Measurements from ENCODE around the gene CSPG4. TPM values are rescaled to one million over a fixed set of nuclear protein-coding genes. Genes with fewer than 3 reads are reported as not detected.
"Not testable (repeated sequence)": the region's sequence is repeated elsewhere in the genome, so short reads cannot be mapped to it uniquely, and the experiment has no call there.

Gene CSPG4
- total RNA-seq, 3 donors from 2014 or later, result 6.3 to 42.9 (median 17.0) TPM

GRCh38 chr15:75695634-75696310, 16.9 kb downstream of the CSPG4 start:
- DNase-seq (ENCODE audit: low spot score in 2 of 2), result no peak
- H3K27me3 ChIP-seq, result no peaks in the 10 kb centered on the region
- TF ChIP-seq POLR2A (IDR thresholded peaks at IDR 0.05) (no peak), POLR2AphosphoS5 (IDR thresholded peaks at IDR 0.05) (no peak), CTCF (IDR thresholded peaks at IDR 0.05) (no peak)
- H3K4me3 ChIP-seq, result no peak overlapping the region
- peaks cover 4 to 26% of the 10 kb centered on the region in 2 donors for H3K4me1 ChIP-seq
- H3K36me3 ChIP-seq, result no peaks in the 10 kb centered on the region
- no peaks in the 10 kb centered on the region for H3K9me3 ChIP-seq
- intact Hi-C loops (cut with DNase I; ENCODE audit: low total_unique reads), result no loop called here
- peak overlapping the region; percentile 3 to 66 for H3K27ac ChIP-seq

- Histone ChIP-seq H3K9me3 (no peaks in the 10 kb centered on the region), H3K27me3 (no peaks in the 10 kb centered on the region), H3K4me3 (no peak overlapping the region), H3K27ac (peak overlapping the region in 1 of 2 donors; percentile 79), H3K4me1 (peaks cover under 1 to 21% of the 10 kb centered on the region in 2 donors), H3K36me3 (no peaks in the 10 kb centered on the region)
- intact Hi-C loops (cut with DNase I; ENCODE audit: low total_unique reads), result no loop called here
- TF ChIP-seq POLR2AphosphoS5 (IDR thresholded peaks at IDR 0.05) (no peak), POLR2A (IDR thresholded peaks at IDR 0.05) (no peak), CTCF (IDR thresholded peaks at IDR 0.05) (no peak)
- no peak for DNase-seq (ENCODE audit: low spot score in 2 of 2)
Observed at GRCh38 chr15:75695220-75695619, 17.4 kb downstream of the CSPG4 start.

- Histone ChIP-seq H3K36me3 (no peaks in the 10 kb centered on the region), H3K27ac (peak overlapping the region; percentile 21 to 79), H3K4me3 (peak overlapping the region in 1 of 3 donors; percentile 39), H3K9me3 (no peaks in the 10 kb centered on the region), H3K4me1 (peaks cover 0 to 17% of the 10 kb centered on the region in 2 donors), H3K27me3 (no peaks in the 10 kb centered on the region)
- intact Hi-C loops (cut with DNase I; ENCODE audit: low total_unique reads), result no loop called here
- TF ChIP-seq POLR2A (IDR thresholded peaks at IDR 0.05), result no peak
- peak in 2 of 3 donors; percentile 19 to 34 for TF ChIP-seq CTCF (IDR thresholded peaks at IDR 0.05)
- DNase-seq (ENCODE audit: low spot score in 2 of 2), result peak in 1 of 2 donors; percentile 55
Observed at GRCh38 chr15:75694241-75695182, 18.1 kb downstream of the CSPG4 start.

- Histone ChIP-seq H3K4me3 (peak overlapping the region in 1 of 3 donors; percentile 39), H3K27ac (peak overlapping the region; percentile 21 to 79), H3K4me1 (peaks cover 0 to 16% of the 10 kb centered on the region in 2 donors)
Observed at GRCh38 chr15:75693501-75694240, 19.0 kb downstream of the CSPG4 start.

GRCh38 chr15:75693028-75693427, 19.6 kb downstream of the CSPG4 start:
- H3K4me1 ChIP-seq, result peaks cover 0 to 16% of the 10 kb centered on the region in 2 donors
- intact Hi-C loops (cut with DNase I; ENCODE audit: low total_unique reads), result not testable (repeated sequence)

More at GRCh38 chr15:75693501-75694240, 19.0 kb downstream of the CSPG4 start:
- DNase-seq (ENCODE audit: low spot score in 2 of 2), result no peak
- Histone ChIP-seq H3K36me3 (no peaks in the 10 kb centered on the region), H3K27me3 (no peaks in the 10 kb centered on the region), H3K9me3 (no peaks in the 10 kb centered on the region)
- intact Hi-C loops (cut with DNase I; ENCODE audit: low total_unique reads), result no loop called here
- TF ChIP-seq CTCF (IDR thresholded peaks at IDR 0.05), result no peak
- TF ChIP-seq POLR2AphosphoS5 (IDR thresholded peaks at IDR 0.05), result no peak
- TF ChIP-seq POLR2A (IDR thresholded peaks at IDR 0.05), result no peak

GRCh38 chr15:75692311-75692710, 20.3 kb downstream of the CSPG4 start:
- DNase-seq (ENCODE audit: low spot score in 2 of 2); H3K36me3 ChIP-seq; H3K27ac ChIP-seq; H3K9me3 ChIP-seq; intact Hi-C loops (cut with DNase I; ENCODE audit: low total_unique reads); H3K4me3 ChIP-seq; H3K27me3 ChIP-seq: not testable (repeated sequence)
- peaks cover 0 to 16% of the 10 kb centered on the region in 2 donors for H3K4me1 ChIP-seq

More at GRCh38 chr15:75693028-75693427, 19.6 kb downstream of the CSPG4 start:
- H3K27me3 ChIP-seq; H3K36me3 ChIP-seq; H3K9me3 ChIP-seq; H3K4me3 ChIP-seq; DNase-seq (ENCODE audit: low spot score in 2 of 2): not testable (repeated sequence)
- H3K27ac ChIP-seq, result peak overlapping the region in 1 of 2 donors; percentile 79

- H3K4me3 ChIP-seq; H3K36me3 ChIP-seq; H3K27ac ChIP-seq; H3K4me1 ChIP-seq; H3K9me3 ChIP-seq; H3K27me3 ChIP-seq; intact Hi-C loops (cut with DNase I; ENCODE audit: low total_unique reads); DNase-seq (ENCODE audit: low spot score in 2 of 2): not testable (repeated sequence)
Observed at GRCh38 chr15:75689429-75689828, 23.2 kb downstream of the CSPG4 start.

Data from breast epithelium (tissue), 4 donors.